Subcutaneous abdominal adipose tissue (tissue), 5 donors: ENCODE measurements around the gene OR5F1.

Experiments
- H3K27ac ChIP-seq: one replicate; pipeline ENCODE4 v1.7.0; 2013; ENCODE audit warnings: low read depth, mild to moderate bottlenecking, inconsistent platforms, low read length, moderate library complexity
- H3K27me3 ChIP-seq, 5 donors: one replicate each; pipeline ENCODE4 v1.7.0; 2013; ENCODE audit warnings: low read length in 5 of 5, inconsistent platforms in 1 of 5; ENCODE audit not compliant: control insufficient read depth in 5 of 5, insufficient read depth in 4 of 5
- H3K36me3 ChIP-seq, 5 donors: one replicate each; pipeline ENCODE4 v1.7.0; 2013; ENCODE audit warnings: low read length in 5 of 5; ENCODE audit not compliant: control insufficient read depth in 5 of 5, insufficient read depth in 5 of 5
- H3K4me1 ChIP-seq, 5 donors: one replicate each; pipeline ENCODE4 v1.7.0; 2013; ENCODE audit warnings: low read length in 5 of 5, mild to moderate bottlenecking in 3 of 5, moderate library complexity in 1 of 5; ENCODE audit not compliant: control insufficient read depth in 5 of 5, insufficient read depth in 5 of 5
- H3K4me3 ChIP-seq, 5 donors: one replicate each; pipeline ENCODE4 v1.7.0; 2013; ENCODE audit warnings: low read length in 5 of 5, low read depth in 1 of 5
- H3K9ac ChIP-seq, 5 donors: one replicate each; pipeline ENCODE4 v1.7.0; 2013; ENCODE audit warnings: low read length in 5 of 5, mild to moderate bottlenecking in 4 of 5, moderate library complexity in 3 of 5
- H3K9me3 ChIP-seq, 5 donors: one replicate each; pipeline ENCODE4 v1.7.0; 2013; ENCODE audit warnings: low read length in 5 of 5; ENCODE audit not compliant: control insufficient read depth in 5 of 5
- donor health status: healthy.
- donor health status: healthy.
- donor health status: healthy.
- donor health status: healthy.
- donor health status: healthy.

Gene OR5F1

GRCh38 chr11:55994525-55994924 is at the start of gene OR5F1:
Gene OR5F1 (minus strand): TSS chr11:55994625. CDS start chr11:55994625, 0 bp downstream.
- Histone ChIP-seq H3K4me3 (no peak within 1 kb of the TSS), H3K36me3 (no peaks in the 10 kb centered on the region), H3K9ac (no peak within 1 kb of the TSS), H3K27me3 (no peaks in the 10 kb centered on the region), H3K9me3 (peaks cover 0 to 4% (median 0%) of the 10 kb centered on the region in 5 donors), H3K27ac (no peak within 1 kb of the TSS), H3K4me1 (no peaks in the 10 kb centered on the region)

DNA sequence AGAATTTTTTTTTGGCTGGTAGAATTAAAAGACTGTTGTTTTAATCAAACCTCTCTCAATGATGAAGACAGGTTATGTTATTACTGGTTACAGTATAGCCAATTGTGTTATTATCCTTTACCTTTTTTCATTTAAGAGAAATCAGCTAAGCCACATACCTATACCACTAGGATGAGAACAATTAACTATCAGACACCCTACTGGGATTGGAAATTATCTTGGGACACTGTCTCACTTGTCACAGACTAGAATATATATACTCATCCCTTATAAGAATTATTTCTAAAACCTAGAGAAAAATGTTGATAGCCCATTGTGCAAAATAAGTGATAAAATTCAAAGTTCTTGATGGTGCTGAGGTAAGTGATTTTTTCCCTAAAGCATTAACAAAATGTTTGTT is 32.9 kb upstream of the OR5F1 start, which contains the start of gene OR5AS1:
Gene OR5AS1, plus strand, starts transcription at position 301 of the 400 bp plus-strand sequence. CDS start 2,765 bp downstream, outside the sequence.
- Histone ChIP-seq H3K9ac (no peak within 1 kb of the TSS), H3K27me3 (no peaks in the 10 kb centered on the region), H3K9me3 (no peaks in the 10 kb centered on the region), H3K4me1 (no peaks in the 10 kb centered on the region), H3K36me3 (no peaks in the 10 kb centered on the region), H3K27ac (no peak within 1 kb of the TSS), H3K4me3 (no peak within 1 kb of the TSS)

DNA sequence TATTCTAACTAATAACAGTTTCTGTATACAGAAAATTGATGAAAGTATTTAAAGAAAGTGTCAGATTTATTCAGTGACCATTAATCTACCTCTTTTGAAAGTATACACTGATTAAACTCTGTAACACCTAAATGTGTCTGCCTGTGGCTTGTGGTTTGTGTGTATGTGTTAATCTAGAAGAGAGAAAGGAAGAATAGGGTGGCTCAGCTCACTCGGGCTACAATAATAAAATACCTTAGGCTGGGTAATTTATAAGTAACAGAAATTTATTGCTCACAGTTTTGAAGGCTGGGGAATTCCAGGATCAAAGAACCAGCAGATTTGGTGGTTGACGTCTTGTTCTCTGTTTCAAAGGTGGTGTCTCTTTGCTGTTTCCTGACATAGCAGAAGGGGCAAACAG is 19.4 kb upstream of the OR5F1 start:
- no peak overlapping the region for H3K27ac ChIP-seq
- H3K9ac ChIP-seq: no peak overlapping the region
- H3K9me3 ChIP-seq: peaks cover 0 to 3% (median 3%) of the 10 kb centered on the region in 5 donors
- no peaks in the 10 kb centered on the region for H3K4me1 ChIP-seq
- no peaks in the 10 kb centered on the region for H3K36me3 ChIP-seq
- H3K4me3 ChIP-seq: no peak overlapping the region
- no peaks in the 10 kb centered on the region for H3K27me3 ChIP-seq

DNA sequence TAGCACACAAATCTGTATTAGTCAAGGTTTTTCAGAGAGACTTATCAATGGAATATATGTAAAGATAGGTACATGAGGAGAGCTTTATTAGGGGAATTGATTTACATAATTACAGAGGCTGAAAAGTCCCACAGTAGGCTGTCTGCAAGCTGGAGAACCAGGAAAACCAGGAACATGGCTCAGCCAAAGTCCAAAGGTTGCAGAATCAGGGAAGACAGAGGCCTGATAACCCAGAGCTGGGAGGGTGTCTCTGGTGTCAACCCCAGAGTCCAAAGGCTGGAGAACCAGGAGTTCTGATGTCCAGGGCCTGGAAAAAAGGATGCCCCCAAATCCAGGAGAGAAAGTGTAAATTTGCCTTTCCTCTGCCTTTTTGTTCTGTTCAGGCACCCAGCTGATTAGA is 16.3 kb upstream of the OR5F1 start:
- Histone ChIP-seq H3K27me3 (no peaks in the 10 kb centered on the region), H3K4me3 (no peak overlapping the region), H3K36me3 (no peaks in the 10 kb centered on the region), H3K4me1 (no peaks in the 10 kb centered on the region), H3K9me3 (peaks cover 0 to 6% (median 3%) of the 10 kb centered on the region in 5 donors), H3K27ac (no peak overlapping the region), H3K9ac (no peak overlapping the region)

GRCh38 chr11:55970935-55971334 is 23.5 kb downstream of the OR5F1 start:
- Histone ChIP-seq H3K27ac (no peak overlapping the region), H3K9ac (no peak overlapping the region), H3K4me3 (no peak overlapping the region), H3K36me3 (no peaks in the 10 kb centered on the region), H3K9me3 (no peaks in the 10 kb centered on the region), H3K27me3 (no peaks in the 10 kb centered on the region), H3K4me1 (no peaks in the 10 kb centered on the region)

DNA sequence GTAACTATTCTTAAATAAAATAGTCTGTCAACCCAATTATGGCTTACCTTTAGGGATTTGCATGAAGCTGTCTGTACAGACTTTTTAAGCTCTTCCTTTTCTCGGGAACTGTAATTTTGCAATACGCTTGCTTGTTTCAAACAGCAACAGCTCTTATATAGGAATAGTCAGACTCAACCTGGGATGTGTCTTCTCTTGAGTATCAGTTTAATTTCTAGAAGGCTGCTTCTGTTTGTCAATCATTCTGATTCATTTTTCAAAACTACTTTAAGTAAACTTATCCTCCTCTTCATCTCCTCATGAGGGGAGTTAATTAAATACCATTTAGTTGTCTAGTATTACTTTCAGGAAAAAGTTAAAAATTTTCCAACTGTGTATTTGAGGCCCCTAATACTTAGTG is 24.6 kb downstream of the OR5F1 start, which contains the start of gene OR10AG1:
Gene OR10AG1, minus strand, starts transcription at position 101 of the 400 bp plus-strand sequence. Its CDS starts 38 bp downstream, at position 63.
- no peaks in the 10 kb centered on the region for H3K4me1 ChIP-seq
- H3K9ac ChIP-seq: no peak within 1 kb of the TSS
- no peaks in the 10 kb centered on the region for H3K36me3 ChIP-seq
- no peak within 1 kb of the TSS for H3K4me3 ChIP-seq
- H3K27ac ChIP-seq: no peak within 1 kb of the TSS
- H3K27me3 ChIP-seq: no peaks in the 10 kb centered on the region
- H3K9me3 ChIP-seq: no peaks in the 10 kb centered on the region

- no peaks in the 10 kb centered on the region for H3K9me3 ChIP-seq
- no peak overlapping the region for H3K4me3 ChIP-seq
- no peak overlapping the region for H3K9ac ChIP-seq
- H3K4me1 ChIP-seq: no peaks in the 10 kb centered on the region
- no peaks in the 10 kb centered on the region for H3K27me3 ChIP-seq
- no peaks in the 10 kb centered on the region for H3K36me3 ChIP-seq
- H3K27ac ChIP-seq: no peak overlapping the region
These were observed 26.5 kb downstream of the OR5F1 start for GRCh38 chr11:55967914-55968313.

DNA sequence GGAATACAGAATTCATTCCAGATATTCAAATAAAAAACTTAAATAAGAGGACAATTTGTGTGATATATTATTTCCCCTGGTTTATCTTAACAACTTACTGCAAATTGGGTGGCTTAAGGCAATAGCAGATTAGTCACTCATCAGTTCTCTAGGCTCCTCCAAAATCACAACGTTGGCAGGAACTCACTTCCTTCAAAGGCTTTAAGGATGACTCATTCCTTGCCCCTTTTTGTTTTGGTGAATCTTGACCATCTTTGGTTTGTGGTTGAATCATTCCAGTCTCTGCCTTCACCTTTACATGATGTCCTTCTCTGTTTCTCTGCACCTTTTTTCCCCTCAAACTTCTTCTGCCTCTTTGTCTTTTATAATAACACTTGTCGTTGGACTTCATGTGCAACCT is 28.0 kb downstream of the OR5F1 start:
- H3K27ac ChIP-seq: no peak overlapping the region
- H3K4me3 ChIP-seq: no peak overlapping the region
- H3K4me1 ChIP-seq: no peaks in the 10 kb centered on the region
- H3K9me3 ChIP-seq: no peaks in the 10 kb centered on the region
- no peaks in the 10 kb centered on the region for H3K36me3 ChIP-seq
- H3K27me3 ChIP-seq: no peaks in the 10 kb centered on the region
- H3K9ac ChIP-seq: no peak overlapping the region

DNA sequence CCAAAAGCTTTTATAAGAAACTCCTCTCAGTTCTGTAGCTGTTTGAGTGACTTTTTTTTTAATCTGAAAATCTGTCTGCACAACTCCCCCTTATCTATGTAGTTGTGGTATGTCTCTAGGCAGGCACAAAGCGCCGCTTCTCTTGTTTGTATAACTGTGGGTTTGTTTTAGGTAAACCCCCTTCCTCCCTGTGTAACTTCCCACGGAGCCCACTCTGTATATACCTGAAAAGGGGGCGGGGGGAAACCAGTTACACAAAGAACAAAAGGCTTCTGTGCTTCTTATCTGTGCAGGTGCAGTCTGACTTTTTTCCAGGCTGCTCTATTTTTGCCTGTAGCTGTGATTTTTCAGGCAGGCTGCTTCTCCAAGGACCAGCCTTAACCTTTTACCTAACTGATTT is 37.9 kb downstream of the OR5F1 start:
- Histone ChIP-seq H3K27me3 (no peaks in the 10 kb centered on the region), H3K4me1 (no peaks in the 10 kb centered on the region), H3K9me3 (no peaks in the 10 kb centered on the region)

GRCh38 chr11:55949330-55949729 is 45.1 kb downstream of the OR5F1 start:
- H3K9ac ChIP-seq: no peak overlapping the region

More for the DNA sequence above, 37.9 kb downstream of the OR5F1 start:
- H3K9ac ChIP-seq: no peak overlapping the region
- no peak overlapping the region for H3K27ac ChIP-seq
- no peaks in the 10 kb centered on the region for H3K36me3 ChIP-seq
- H3K4me3 ChIP-seq: no peak overlapping the region

More at GRCh38 chr11:55949330-55949729, 45.1 kb downstream of the OR5F1 start:
- H3K4me1 ChIP-seq: no peaks in the 10 kb centered on the region
- H3K27ac ChIP-seq: no peak overlapping the region
- H3K36me3 ChIP-seq: no peaks in the 10 kb centered on the region
- H3K4me3 ChIP-seq: no peak overlapping the region
- no peaks in the 10 kb centered on the region for H3K9me3 ChIP-seq
- peaks cover 0 to 4% (median 0%) of the 10 kb centered on the region in 5 donors for H3K27me3 ChIP-seq
